HuH-7.5 (cell line): ENCODE data around the gene SLC6A20.

Source experiments
- DNase-seq: peaks from one replicate; pipeline ENCODE4 v3.0.0; 2011; ENCODE audit warnings: low spot score

Gene SLC6A20

DNA sequence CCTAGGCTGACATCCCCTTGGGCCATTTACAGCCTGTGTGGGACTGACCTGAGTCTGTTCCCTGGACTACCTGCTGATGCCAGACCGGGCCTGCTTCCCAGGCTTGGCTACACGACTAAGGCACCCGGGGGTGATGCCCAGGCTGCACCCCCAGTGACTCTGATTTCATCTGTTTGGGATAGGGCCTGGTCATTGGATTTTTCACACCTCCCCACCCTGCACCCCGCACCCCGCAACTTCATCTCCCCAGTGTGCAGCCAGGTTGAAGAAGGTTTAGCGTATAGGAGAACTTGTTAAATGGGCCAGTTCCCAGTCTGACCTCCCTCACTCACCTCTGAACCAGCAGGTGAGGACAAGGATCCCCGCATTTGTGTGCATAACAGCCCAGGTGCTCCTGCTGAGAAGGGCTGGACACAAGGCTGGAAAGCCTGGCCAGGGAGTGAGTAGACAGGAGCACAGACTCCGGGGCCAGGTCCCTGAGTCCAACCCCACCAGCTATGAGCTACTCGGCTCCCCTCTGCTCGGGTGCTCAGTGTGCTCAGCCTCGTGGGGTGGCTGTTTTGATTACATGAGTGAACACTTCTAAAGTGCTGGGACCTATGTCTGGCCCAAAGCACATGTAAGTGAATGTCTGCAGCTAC is 18.5 kb downstream of the SLC6A20 start:
- no peak for DNase-seq

DNA sequence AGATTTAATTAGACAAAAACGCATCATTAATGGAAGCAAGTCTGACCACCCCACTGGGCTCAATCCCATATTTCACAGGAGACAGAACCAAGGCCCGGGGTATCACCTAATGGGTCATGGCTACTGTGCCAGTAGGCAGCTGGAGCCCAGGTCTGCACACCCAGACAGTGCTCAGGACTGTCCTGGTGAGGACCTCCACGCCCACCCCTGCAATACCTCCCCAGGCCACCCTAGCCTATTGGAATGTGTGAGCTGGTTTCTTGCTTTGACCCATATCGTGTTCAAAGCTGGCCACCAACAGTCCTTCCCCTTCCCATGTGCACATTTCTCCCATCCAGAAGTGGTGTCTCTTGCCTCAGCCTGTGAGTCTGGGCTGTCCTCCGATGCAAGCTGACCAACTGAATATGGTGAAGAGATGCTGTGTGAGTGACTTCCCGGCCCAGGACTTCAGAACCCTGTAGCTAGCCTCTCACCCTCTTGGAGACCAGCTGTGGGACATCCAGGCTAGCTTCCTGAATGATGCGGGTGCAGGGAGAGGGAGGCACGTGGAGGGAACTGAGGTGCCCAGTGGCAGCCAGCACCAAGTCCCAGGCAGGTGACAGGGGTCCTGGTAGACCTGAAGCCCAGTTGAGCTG is 19.1 kb downstream of the SLC6A20 start:
- DNase-seq, result no peak

DNA sequence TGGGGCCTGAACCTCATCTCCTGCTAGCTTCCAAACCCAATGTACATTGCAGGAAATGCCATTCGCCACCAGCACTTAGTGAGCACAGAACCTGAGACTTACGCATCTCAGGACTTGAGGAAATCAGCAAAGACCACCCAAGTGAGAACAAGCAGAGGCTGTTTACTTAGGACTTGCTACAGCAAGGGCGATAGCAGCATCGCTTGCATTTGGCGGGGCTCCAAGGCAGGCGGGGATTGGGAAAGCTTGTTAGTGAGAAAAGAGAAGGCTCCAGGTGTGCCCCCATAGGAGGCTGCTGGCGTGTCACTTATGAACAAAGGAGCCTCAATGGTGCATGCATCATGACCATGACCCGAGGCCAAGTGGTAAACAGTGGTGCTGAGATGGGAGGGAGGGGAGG is 19.7 kb downstream of the SLC6A20 start:
- DNase-seq, result no peak

DNA sequence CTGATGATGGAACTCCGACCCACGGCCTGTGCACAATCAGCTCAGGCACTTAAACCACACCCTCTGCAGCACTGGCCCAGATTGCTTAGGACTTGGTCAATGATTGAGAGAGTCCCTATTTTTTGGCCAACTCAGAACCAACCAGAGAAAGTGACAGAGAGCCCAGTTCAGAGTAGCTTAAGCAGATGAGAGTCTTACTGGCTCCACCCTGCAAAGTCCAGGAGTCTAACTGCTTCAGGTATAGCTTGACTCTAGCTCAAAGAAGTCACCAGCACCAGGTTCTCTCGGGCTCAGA is 20.1 kb downstream of the SLC6A20 start:
- DNase-seq, result no peak

DNA sequence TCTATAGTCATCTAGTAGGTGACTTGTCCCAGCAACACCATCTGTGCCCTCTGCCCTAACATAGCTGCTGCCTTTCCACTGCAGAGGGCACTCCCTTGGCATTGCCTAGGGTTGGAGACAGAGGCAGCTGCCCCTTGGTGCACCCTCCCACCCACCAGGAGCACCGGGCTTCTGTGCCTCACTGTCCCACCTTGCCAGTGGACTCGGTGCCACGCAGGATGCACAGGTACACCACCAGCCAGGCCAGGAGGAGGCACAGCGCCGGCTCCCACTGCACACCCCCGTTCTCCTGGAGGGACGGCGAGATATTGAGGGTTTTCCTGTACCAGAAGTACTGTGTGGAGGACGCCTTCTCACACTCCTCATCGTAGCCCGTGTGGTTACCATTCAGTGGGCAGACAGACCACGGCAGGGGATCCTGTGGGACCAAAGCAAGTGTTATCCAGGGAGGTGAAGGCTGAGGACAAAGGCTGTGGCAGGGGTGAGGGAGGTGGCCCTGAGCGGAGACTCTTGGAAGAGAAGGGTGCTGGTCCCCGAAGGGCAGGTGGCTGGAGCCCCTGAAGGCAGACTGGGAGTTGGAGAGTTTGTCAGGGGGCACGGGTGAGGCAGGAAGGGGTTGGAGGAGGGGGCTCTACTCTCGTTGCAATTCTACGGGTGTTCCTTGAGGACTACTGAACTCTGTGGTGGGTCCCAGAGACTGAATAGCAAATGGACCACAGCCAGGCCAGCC is 20.6 kb downstream of the SLC6A20 start:
- no peak for DNase-seq

DNA sequence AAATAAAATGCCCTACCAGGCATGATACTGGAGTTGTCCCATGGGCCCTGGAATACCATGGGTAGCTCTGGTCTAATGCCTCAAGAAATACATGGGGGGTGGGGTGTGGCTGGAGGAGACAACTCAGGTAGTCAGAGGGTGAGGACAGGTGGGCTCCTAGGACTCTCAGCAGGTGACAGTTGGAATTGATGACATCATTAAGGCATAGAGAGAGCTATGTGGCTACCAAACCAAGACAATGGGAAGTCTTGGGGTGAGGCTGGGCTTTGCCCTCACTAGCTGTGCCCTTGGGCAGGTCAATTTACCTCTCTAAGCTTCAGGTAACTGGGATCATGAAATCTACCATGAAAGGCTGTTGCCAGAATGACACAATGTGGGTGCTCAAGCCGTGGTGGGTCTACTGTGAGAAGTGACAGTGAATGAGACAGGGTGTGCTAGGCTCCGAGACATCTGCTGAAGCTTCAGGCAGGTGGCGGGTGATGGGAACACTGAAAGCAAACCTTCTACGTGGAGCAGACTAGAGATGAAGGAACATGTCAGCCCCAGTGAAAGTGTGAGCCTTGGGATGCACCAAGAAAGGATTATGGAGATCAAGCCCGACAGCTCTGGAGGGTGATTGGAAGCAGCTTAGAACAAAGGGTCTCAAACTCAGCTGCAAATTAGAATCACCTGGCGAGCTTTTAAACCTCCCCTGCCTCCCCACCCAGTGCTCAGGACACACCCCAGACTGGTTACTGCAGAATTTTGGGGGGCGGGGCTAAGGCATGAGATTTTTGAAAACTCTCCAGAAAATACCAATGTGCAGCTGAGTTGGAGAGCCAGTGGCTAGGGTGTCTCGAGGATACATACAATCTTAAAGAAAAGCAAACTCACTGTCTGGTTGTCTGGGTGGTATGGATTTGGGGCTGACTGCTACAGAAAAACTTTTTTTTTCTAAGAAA is 21.5 kb downstream of the SLC6A20 start:
- no peak for DNase-seq

DNA sequence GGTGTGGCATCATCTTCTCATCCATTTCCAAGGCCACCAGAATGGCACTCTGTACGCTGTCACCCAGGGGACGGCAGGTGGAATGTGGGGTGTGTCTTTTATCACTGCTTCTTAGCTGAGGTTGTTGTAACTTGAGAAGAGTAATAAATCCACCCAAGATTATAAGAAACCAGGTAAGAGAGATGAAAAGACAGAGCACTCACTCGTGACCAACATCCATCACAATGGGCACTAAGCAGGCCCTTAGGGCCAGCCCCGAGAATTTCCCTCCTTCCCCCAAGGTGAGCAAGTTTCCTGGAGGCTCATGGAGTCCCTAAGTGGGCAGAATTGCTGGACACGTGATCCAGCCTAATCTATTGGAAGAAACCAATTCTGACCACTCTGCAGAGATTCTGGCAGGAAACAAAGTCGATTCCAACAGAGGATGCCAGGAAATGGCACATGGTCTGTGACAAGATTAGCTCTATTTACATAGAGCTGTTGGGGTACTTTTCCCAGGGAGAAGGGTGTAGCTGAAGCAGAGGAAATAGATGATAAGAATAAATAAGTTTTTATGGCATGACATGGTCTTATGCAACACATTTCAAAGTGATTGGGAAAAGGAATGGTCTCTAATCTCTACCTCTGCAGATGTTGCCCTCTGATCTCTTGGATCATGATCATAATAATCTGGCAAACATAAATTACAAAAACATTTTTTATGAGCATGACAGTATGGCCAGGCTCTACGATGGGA is 22.5 kb downstream of the SLC6A20 start:
- DNase-seq, result no peak

DNA sequence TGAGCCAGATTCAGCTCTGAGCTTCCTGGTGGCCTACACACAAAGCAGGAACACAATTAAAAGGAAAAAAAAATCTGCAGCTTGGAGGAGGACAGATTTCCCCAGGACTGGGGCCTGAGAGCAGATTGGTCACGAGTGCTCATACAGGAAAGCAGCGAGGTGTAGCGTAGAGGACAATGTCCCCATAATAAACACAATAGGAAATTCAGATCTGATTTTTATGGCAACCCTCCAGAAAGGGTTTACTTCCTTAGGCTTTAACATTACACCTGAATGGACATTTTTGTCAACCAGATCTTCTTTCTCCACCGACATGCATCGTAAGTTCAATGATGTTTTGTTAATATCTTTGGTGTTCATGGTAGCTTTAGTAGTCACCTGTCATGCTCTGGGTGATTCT is 23.3 kb downstream of the SLC6A20 start:
- no peak for DNase-seq

DNA sequence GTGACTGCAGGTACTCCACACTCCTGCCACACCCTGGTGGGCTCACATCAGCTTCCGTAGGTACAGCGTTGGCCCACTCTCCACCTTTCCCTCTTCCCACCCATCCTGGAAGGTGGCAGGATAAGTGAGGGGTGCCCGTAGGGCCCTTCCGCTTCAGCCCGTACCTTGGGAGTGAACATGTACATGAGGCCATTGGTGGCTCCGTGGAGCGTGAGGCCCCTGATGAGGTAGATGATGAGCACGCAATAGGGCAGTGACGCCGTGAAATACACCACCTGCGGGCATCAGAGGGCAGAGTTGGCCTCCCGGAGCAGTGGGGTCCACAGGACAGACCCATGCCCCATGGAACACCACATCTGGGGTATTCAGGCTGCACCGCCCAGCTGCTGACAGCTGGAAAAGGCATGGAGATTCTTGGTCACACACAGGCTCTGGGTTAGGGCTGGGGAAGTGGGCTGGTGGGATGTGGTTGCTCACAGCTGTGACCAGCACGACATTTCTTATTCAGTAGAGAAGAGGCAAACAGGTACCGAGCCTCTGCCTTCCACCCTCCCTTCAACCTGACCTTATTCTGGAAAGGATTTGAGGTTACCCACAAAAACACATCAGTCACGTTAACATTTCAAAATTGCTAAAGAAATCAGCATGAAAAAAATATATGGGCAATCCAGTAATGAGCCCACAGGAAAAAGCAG is 23.8 kb downstream of the SLC6A20 start:
- DNase-seq, result no peak

DNA sequence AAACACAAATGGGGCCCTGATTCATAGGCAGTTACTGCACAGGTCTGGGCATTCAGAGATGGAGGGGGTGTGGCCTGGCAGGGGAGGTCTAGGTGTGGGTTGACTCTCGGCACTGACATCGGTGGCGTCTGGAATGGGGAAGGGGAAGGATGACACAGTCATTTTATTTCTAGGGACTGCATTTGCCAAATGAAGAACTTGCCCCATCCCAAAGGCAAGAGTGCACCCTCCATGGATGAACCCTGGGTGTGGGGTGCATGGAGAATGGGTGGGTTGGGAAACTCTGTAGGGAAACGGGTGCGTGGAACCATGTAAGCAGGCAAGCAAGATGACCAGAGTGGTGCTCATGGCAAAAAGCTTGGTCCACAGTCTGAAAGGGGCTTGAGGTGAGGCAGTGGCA is 24.5 kb downstream of the SLC6A20 start:
- no peak for DNase-seq

DNA sequence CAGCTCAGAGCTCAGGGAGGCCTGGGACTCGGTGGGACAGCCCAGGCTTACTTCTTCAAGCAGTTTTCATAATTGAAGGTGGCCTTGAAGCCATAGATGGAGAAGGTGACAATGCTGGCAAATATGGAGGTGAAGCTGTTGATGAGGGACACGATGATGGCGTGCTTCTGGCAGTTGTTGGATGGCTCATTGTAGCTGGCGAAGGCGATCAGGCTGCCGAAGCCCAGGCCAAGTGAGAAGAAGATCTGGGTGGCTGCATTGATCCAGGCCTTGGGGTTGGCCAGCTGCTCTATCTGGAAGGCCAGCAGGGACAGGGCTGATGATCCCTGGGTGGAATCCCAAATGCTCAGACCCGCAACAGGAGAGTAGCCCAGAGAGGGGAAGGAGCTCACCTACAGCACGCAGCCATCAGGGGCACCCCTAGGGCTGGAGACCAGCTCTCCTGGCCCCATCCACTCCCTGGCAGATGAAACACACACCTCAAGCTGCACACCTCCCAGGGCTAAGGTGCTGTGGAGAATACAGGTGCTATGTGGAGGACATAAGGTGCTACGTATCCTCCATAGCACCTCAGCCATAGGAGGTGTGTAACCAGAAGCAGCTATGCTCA is 25.1 kb downstream of the SLC6A20 start:
- no peak for DNase-seq

DNA sequence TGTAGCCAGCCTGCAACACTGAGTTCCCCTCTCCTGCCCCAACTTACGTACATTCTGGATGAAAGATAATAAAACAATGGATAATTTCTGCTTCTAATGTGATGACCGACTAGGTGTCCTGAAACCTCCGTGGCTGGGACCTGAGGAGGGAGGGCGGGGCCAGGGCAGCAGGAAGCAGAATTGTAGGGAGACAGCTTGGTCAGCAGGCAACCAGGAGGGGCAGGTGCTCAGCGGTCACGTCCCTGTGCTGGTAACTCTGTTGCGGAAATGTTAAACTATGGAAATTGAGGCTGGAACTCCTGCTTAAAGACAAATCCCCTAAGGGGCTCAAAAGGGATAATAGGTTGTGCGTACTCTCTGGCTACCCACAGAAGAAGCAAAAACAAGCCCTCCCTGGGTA is 30.4 kb downstream of the SLC6A20 start:
- DNase-seq, result no peak

DNA sequence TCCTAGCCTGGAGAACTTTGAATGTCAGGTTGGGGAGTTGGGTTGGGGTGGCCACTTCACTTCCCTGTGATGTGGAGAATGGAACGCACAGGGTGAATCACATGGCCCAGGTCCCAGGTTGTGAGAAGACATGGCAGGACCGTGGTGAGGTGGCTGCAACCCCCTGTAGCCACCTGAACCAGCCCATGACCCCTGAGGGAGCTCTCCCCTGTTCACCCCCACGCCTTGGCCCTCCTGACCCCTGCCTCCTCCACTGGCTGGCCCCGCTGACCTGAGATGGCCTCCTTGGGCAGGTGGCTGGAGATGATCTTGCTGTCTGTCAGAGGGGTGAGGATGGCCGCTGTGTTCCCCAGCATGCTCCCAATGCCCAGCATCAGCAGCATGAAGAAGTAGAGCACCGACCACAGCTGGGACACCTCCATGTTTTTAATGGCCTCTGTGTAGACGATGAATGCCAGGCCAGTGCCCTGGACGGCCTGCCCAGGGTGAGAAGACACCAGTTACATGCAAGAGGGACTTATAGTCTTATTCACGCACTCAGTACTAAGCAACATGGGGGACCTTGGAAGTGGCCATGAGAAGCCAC is 31.0 kb downstream of the SLC6A20 start:
- DNase-seq, result no peak

DNA sequence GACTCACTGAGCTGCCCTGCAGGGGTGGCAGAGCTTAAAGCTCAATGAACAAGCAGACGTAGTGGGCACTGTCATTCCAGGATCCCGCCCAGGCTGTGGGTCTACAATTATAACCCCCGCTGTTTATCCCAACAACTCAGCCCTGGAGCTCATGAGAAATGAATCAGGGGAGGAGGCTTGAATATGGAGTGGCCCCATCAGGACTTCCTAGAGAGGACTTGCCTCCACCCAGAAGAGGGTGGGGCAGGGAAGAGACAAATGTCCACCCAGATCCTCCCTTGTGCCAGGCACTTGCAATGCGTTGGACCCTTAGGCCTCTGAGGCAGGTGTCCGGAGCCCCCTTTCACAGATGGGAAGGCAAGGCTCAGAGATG is 33.0 kb downstream of the SLC6A20 start:
- DNase-seq, result no peak

DNA sequence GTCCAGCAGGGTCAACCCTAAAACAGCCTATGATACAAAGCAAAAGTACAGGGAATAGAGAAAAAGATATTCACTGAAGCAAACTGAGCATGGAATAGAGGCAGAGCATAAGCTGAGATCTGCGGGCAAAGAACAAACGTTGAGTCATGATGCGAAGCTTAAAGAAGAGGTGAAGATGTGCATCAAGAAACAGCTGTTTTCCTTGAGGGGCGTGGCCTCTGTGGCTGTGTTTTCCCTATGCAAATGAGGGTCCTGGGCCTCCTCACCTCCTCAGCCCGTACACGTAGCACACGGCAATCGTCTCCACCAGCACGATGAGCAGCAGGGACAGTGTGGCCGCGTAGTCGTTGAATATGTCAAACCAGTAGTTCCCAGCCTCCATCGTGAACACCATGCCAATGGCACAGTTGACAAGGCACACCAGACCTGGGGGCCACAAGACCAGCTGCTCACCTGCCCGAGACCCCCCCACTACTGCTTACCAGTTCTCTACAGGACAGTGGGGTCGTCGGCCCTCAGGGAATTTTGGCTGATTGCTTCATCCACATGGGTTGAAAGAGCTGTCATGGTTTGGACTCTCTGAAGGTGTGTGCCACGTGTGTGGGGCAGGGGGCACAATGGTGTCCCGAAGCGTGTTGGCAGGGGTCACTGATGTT is 33.6 kb downstream of the SLC6A20 start:
- DNase-seq, result no peak

DNA sequence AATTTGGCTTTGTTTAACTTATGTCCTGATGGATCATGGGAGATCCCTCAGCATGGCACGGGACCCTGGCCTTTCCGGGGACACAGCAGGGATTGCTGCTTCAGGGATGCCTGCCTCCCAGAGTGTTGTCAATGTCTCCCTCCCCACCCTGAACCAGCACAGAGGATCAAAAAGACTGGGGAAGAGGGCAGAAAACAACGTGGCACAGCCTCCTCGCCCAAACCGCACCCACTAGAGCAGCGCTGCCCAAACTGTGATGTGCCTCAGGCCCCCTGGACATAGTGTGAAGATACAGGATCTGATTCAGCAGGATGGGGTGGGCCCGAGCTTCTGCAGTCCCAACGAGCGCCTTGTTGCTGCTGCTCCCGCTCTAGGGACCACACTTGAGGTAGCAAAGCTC is 34.5 kb downstream of the SLC6A20 start:
- no peak for DNase-seq

DNA sequence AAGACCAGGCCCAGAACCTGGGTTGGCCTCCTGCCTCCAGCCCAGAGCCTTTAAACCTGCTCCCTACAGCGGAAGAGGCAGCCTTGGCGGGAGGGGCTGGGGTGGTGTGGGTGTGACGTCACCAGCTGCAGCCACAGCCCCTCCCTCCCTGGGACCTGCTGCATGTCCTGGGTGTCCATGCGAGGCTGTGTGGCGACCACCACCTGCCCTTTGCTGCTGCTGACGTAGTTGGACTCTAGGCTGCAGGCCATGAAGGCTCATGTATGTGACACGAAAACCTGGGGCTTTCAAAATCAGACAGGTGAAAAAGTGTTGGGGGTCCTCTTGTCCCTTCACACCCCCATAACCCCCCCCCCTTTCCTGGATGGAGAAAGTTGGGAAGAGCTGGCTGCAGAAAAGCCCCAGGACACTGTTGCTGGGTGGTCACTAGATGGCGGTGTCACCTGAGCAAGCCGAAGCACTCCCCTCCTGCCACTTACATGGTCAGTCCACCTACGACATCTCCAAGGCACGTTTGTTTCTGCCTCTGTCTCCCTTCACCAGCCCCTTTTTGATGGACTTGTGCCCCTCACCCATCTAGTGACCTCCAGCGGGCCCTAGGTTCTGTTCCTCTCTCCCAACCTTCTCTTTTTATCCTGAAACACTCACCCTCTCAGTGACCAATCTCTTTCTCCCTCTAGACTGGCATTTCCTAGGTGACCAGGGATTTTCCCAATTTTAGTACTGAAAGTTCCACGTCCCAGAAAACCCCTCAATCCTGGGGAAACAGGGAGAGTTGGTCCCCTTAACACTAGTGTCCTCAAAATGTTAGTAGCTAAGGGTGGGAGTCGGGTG is 35.2 kb downstream of the SLC6A20 start:
- peak; percentile 90 for DNase-seq

DNA sequence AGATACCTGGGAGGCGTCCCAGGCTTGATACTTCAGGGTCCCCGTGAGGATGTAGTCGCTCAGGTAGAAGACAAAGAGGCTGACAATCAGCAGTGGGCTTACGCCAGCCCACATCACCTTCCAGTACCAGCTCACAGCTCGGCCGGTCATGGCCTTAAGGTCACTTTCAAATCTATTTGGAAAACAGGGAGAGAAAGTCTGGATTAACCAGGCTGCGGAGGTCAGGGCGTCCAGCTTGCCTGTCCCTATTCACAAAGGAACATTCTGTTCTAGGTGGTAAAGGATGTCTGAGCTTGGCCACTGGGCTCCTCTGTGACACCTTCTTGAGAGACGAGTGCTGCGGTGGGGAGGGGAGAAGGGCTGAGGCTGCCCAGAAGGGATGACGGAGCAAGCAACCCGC is 36.5 kb downstream of the SLC6A20 start:
- no peak for DNase-seq

DNA sequence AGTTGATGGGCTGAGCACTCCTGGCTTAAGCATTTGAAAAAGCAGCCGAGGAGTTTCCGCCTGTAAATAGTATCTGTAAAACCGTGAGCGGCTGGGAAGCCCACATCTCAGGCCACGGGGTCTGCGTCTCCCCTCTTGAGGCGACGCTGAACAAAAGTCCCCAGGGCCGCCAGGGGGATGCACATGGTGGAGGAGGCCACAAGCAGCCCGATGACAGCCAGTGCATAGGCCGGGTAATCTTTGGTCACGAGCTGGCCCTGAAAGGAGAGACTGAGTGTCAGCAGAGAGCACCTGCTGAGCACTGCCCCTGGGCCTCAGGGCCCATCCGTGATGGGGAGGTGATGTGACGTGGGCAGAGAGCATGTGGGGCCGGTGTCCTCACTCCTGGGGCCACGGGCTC is 37.5 kb downstream of the SLC6A20 start:
- DNase-seq, result no peak
